ENCODE results near the gene LGR4. TPM values are rescaled to one million over a fixed set of nuclear protein-coding genes. Genes with fewer than 3 reads are reported as not detected.
"Not testable (repeated sequence)": the region's sequence is repeated elsewhere in the genome, so short reads cannot be mapped to it uniquely, and the experiment has no call there.

Gene LGR4
- polyA plus RNA-seq, 1 experiment, result 5.8 TPM

DNA sequence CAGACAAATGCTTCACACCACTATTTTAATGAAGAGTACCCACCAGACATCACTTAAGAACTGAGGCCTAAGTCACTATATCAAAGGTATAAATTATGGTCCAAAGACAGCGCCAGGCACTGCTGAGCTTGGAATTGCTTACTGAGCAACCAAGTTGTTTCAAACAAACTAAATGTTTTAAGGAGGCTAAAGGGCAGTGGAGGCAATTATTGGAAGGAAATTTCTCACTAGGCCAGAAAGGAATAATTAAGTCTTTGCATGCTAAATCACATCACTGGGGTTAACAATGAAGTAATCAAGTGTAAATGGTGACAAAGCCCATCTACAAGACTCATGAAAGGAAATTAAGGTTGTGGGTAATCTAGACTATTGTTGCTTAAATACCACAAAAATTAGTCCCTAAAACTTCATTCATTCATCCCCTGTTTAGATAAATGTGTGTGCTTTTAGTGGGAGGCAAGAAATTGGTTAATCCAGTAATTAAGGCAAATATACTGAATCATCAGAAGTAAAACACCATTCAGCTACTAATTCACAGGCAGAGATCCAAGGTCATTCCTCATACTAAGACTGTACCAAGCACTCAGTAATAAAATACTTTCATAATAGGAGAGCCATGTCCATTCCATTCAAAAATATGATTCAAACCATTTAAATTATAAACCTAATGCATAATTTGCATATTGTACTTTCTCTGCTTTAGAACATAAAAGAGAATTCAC, 21.2 kb downstream of the LGR4 start:
- CTCF ChIA-PET, result no interaction called here
- Histone ChIP-seq H3K4me3 (ENCODE audit: low read depth, low read length) (no peak overlapping the region), H3K27me3 (ENCODE audit: control insufficient read depth, insufficient read depth, low read length) (no peaks in the 10 kb centered on the region), H3K9me3 (ENCODE audit: control insufficient read depth, insufficient read depth, low read length) (no peaks in the 10 kb centered on the region), H3K27ac (ENCODE audit: low read depth, low read length) (no peak overlapping the region)
- TF ChIP-seq, protein P1, sequence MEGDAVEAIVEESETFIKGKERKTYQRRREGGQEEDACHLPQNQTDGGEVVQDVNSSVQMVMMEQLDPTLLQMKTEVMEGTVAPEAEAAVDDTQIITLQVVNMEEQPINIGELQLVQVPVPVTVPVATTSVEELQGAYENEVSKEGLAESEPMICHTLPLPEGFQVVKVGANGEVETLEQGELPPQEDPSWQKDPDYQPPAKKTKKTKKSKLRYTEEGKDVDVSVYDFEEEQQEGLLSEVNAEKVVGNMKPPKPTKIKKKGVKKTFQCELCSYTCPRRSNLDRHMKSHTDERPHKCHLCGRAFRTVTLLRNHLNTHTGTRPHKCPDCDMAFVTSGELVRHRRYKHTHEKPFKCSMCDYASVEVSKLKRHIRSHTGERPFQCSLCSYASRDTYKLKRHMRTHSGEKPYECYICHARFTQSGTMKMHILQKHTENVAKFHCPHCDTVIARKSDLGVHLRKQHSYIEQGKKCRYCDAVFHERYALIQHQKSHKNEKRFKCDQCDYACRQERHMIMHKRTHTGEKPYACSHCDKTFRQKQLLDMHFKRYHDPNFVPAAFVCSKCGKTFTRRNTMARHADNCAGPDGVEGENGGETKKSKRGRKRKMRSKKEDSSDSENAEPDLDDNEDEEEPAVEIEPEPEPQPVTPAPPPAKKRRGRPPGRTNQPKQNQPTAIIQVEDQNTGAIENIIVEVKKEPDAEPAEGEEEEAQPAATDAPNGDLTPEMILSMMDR (IDR thresholded peaks at IDR 0.05; ENCODE audit: low read depth, low read length), result no peak
- DNase-seq (ENCODE audit: low read depth, low spot score), result no peak
- POLR2A ChIA-PET, result no interaction called here

GRCh38 chr11:27448184-27448540, 24.4 kb downstream of the LGR4 start:
- DNase-seq (ENCODE audit: low read depth, low spot score); H3K27me3 ChIP-seq (ENCODE audit: control insufficient read depth, insufficient read depth, low read length); H3K27ac ChIP-seq (ENCODE audit: low read depth, low read length); H3K4me3 ChIP-seq (ENCODE audit: low read depth, low read length); H3K9me3 ChIP-seq (ENCODE audit: control insufficient read depth, insufficient read depth, low read length); POLR2A ChIA-PET: not testable (repeated sequence)
- CTCF ChIA-PET, result interaction anchor here (0.7 to 1.2 kb wide), 2 partner anchors 9 to 37 kb away, joined by 3 to 4 read pairs; no protein-coding TSS in a partner anchor

DNA sequence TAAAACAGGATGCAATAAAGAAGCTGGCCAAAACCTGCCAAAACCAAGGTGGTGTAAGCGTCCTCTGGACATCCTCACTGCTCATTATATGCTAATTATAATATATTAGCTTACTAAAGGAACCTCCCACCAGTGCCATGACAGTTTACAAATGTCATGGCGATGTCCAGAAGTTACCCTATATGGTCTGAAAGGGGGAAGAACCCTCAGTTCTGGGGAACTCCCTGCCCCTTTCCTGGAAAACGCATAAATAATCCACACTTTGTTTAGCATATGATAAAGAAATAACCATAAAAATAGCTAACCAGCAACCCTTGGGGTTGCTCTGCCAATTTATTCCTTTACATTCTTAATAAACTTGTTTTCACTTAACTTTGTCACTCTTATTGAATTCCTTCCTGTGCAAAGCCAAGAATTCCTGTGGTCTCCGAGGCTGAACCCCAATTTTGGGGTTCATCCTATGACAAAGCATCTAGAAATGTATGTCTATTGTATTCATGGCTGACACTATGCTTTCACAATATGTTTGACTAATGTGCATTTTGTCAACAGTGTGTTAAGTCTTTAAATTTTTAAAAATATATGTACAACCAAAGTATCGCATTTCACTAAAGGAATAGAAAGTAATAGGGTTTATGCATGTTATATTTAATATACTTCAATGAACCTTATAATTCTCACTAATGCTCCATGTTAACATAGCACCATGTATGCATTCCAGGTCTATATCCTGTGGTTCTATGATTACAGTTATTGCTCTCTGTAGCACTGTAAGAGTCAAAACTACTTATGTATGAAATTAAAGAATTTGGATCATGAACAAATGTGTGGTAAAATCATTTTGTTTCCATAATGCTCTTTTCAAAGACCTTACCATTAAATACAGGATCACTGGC, 25.1 kb downstream of the LGR4 start:
- TF ChIP-seq, protein P1 (IDR thresholded peaks at IDR 0.05; ENCODE audit: low read depth, low read length), result no peak
- ChIA-PET CTCF (no interaction called here), POLR2A (no interaction called here)
- DNase-seq (ENCODE audit: low read depth, low spot score), result no peak
- no peaks in the 10 kb centered on the region for H3K27me3 ChIP-seq (ENCODE audit: control insufficient read depth, insufficient read depth, low read length)
- H3K27ac ChIP-seq (ENCODE audit: low read depth, low read length), result no peak overlapping the region
- no peaks in the 10 kb centered on the region for H3K9me3 ChIP-seq (ENCODE audit: control insufficient read depth, insufficient read depth, low read length)
- H3K4me3 ChIP-seq (ENCODE audit: low read depth, low read length), result no peak overlapping the region

GRCh38 chr11:27445625-27446024, 27.0 kb downstream of the LGR4 start:
- TF ChIP-seq, protein P1 (IDR thresholded peaks at IDR 0.05; ENCODE audit: low read depth, low read length), result no peak
- CTCF ChIA-PET, result interaction anchor here (1.9 kb wide), 1 partner anchor 149 kb away, joined by 6 read pairs; no protein-coding TSS in a partner anchor
- Histone ChIP-seq H3K4me3 (ENCODE audit: low read depth, low read length) (no peak overlapping the region), H3K9me3 (ENCODE audit: control insufficient read depth, insufficient read depth, low read length) (no peaks in the 10 kb centered on the region), H3K27me3 (ENCODE audit: control insufficient read depth, insufficient read depth, low read length) (no peaks in the 10 kb centered on the region), H3K27ac (ENCODE audit: low read depth, low read length) (no peak overlapping the region)
- DNase-seq (ENCODE audit: low read depth, low spot score), result no peak
- POLR2A ChIA-PET, result no interaction called here

GRCh38 chr11:27444801-27445215, 27.8 kb downstream of the LGR4 start:
- TF ChIP-seq, protein P1 (IDR thresholded peaks at IDR 0.05; ENCODE audit: low read depth, low read length), result no peak
- H3K9me3 ChIP-seq (ENCODE audit: control insufficient read depth, insufficient read depth, low read length), result no peaks in the 10 kb centered on the region
- no peak overlapping the region for H3K4me3 ChIP-seq (ENCODE audit: low read depth, low read length)
- ChIA-PET POLR2A (no interaction called here), CTCF (interaction anchor here (1.1 to 2.3 kb wide), 4 partner anchors 41 to 286 kb away, joined by 5 to 6 read pairs (median 6); no protein-coding TSS in a partner anchor)
- DNase-seq (ENCODE audit: low read depth, low spot score), result no peak
- H3K27ac ChIP-seq (ENCODE audit: low read depth, low read length), result no peak overlapping the region
- no peaks in the 10 kb centered on the region for H3K27me3 ChIP-seq (ENCODE audit: control insufficient read depth, insufficient read depth, low read length)

All from AG04450 (cell line).